GM13976 (cell line): ENCODE measurements around the gene DZANK1.

ENCODE experiments used
- DNase-seq: peaks from one replicate; pipeline ENCODE4 v3.0.0; 2012; ENCODE audit warnings: low spot score
- in situ Hi-C: fragments of 300-500 bp; cut with MboI; formaldehyde crosslinking; loops from one replicate; pipeline ENCODE4 v1.12.0; 2022; ENCODE audit warnings: low sequenced_read_pairs, mixed read lengths, inconsistent platforms; ENCODE audit not compliant: unreplicated experiment
- TF ChIP-seq, protein P1 (sequence below): IDR thresholded peaks from 2 replicates; pipeline ENCODE4 v1.5.1; 2012; ENCODE audit warnings: borderline replicate concordance, mild to moderate bottlenecking; ENCODE audit not compliant: insufficient read depth; ENCODE audit errors: extremely low read depth, missing control alignments, control extremely low read depth

The DZANK1 gene

DNA sequence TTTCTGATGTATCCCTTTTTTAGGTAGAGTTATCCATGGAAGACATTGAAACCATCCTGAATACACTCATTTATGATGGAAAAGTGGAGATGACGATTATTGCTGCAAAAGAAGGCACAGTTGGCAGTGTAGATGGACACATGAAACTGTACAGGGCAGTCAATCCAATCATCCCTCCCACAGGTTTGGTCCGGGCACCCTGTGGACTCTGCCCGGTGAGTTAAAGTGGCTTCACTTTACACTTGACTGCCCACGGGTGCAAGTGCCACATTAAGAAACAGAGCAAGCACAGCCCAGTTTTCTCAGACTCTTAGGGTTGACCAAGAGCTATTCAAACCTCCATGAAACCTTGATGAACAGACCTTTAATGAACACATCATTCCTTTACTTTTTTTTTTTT is 14.8 kb upstream of the DZANK1 start:
- no peak for DNase-seq
- in situ Hi-C loops, result no loop called here
- TF ChIP-seq, protein P1, sequence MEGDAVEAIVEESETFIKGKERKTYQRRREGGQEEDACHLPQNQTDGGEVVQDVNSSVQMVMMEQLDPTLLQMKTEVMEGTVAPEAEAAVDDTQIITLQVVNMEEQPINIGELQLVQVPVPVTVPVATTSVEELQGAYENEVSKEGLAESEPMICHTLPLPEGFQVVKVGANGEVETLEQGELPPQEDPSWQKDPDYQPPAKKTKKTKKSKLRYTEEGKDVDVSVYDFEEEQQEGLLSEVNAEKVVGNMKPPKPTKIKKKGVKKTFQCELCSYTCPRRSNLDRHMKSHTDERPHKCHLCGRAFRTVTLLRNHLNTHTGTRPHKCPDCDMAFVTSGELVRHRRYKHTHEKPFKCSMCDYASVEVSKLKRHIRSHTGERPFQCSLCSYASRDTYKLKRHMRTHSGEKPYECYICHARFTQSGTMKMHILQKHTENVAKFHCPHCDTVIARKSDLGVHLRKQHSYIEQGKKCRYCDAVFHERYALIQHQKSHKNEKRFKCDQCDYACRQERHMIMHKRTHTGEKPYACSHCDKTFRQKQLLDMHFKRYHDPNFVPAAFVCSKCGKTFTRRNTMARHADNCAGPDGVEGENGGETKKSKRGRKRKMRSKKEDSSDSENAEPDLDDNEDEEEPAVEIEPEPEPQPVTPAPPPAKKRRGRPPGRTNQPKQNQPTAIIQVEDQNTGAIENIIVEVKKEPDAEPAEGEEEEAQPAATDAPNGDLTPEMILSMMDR, result no peak

DNA sequence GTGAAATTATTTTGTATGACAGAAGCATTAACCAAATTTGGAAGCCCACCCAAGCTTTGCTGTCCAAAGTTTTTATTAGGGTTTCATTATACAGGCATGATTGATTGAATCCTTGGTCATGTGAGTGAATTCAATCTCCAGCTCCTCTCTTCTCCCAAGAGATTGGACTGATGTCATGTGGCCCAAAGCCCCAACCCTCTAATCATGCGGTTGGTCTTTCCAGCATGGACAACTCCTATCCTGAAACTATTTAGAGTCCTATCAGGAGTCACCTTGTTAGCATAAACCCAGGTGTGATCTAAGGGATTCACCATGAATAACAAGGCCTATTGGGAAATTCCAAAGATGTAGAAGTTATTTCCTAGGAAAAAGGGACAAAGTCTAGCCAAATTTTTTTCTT is 11.0 kb upstream of the DZANK1 start:
- no peak for DNase-seq
- in situ Hi-C loops, result no loop called here
- TF ChIP-seq, protein P1, result no peak

GRCh38 chr20:18477218-18477617 is 10.4 kb upstream of the DZANK1 start:
- no peak for DNase-seq
- in situ Hi-C loops, result no loop called here
- TF ChIP-seq, protein P1, result no peak

DNA sequence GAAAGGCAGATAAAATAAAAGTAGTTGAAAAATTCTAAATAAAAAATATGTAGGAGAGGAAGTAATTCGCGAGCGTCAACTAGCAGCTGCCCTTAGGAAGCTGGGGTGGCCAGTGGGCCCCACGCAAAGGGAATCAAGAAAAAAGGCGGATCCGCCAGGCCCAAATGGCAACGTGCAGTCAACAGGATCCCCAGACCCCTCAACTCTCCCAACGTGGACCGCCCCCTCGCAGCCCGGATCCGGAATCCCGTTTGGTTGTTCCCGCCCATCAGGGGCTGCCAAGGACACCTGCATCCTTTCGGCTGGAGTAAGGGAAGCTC is 296 bp downstream of the DZANK1 start:
- TF ChIP-seq, protein P1, result no peak
- in situ Hi-C loops, result no loop called here
- no peak for DNase-seq

DNA sequence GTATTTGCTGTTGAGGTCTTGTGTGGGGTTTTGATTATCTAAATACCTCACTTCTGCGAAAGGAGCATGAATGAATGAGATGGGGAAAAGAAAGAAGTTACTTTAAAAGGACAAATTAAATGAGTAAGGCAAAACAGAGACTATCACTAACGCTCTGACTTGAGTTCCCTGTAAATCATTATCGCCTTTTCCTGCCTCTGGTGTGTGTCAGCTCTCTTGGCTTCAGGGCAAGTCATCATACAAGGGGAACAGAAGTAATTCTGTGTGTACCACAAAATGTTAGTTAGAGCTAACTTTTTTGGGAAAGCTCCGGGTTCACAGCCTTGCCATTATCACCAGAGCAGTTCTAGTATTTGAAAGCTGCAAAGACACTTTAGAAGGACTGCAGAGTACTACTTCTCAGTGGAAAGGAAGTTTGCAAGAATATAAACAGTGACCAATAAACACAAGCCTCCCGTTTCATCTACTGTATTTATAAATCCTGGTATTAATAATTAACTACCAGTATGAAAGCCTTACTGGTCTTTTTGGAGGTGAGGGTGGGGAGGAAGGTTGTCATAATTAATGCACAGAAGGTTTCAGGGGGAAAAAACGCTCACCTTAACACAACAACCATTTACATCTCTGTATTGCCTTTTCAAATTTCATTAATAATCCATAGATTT is 1.2 kb downstream of the DZANK1 start:
- no peak for DNase-seq
- in situ Hi-C loops, result no loop called here
- TF ChIP-seq, protein P1, result no peak

DNA sequence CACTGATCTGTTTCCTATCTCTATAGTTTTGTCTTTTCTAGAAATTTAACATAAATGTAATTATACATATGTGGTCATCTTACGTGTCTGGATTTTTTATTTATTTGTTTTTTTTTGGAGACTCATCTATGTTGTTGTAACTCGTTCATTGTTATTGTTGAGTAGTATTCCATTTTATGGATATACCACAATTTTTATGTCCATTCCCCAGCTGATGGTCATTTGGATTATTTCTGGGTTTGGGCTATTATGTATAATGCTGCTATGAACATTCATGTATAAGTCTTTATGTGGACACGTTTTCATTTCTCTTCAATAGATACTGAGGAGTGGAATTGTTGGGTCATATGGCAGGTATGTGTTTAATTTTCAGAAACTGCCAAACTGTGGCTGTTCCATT is 10.2 kb downstream of the DZANK1 start:
- TF ChIP-seq, protein P1, result no peak
- no peak for DNase-seq
- in situ Hi-C loops, result no loop called here
